Sigmoid colon (tissue), 7 donors: ENCODE measurements around the gene DNAJC6. TPM values are rescaled to one million over a fixed set of nuclear protein-coding genes. Genes with fewer than 3 reads are reported as not detected.

Experiments
- DNase-seq: peaks from one replicate; pipeline ENCODE4 v3.0.0-alpha.2; 2019
- H3K27ac ChIP-seq, 4 donors: fragments of 200-600 bp; sonication (generic); one replicate each; pipeline ENCODE4 v1.5.1; 2016 to 2019; ENCODE audit warnings: mild to moderate bottlenecking in 1 of 4
- H3K27me3 ChIP-seq, 3 donors: fragments of 200-600 bp; sonication (generic); one replicate each; pipeline ENCODE4 v1.5.1; 2019; ENCODE audit warnings: mild to moderate bottlenecking in 1 of 3
- H3K36me3 ChIP-seq, 4 donors: fragments of 200-600 bp; sonication (generic); one replicate each; pipeline ENCODE4 v1.5.1; 2016 to 2019
- H3K4me1 ChIP-seq, 4 donors: fragments of 200-600 bp; sonication (generic); one replicate each; pipeline ENCODE4 v1.5.1; 2017 to 2019
- H3K4me3 ChIP-seq, 4 donors: fragments of 200-600 bp; sonication (generic); one replicate each; pipeline ENCODE4 v1.5.1; 2017 to 2019; ENCODE audit warnings: mild to moderate bottlenecking in 2 of 4, moderate library complexity in 1 of 4
- H3K9me3 ChIP-seq, 4 donors: fragments of 200-600 bp in 3 of 4; sonication (generic) in 3 of 4; one replicate each; pipeline versions ENCODE4 v1.5.1 to v1.6.1; 2013 to 2019
- EP300 ChIP-seq, 4 donors: sonication (generic); formaldehyde crosslinking; IDR thresholded peaks; one replicate each; pipeline ENCODE4 v1.6.1; 2017; ENCODE audit warnings: antibody characterized with exemption in 4 of 4
- POLR2A ChIP-seq, 2 donors: fragments of 450-650 bp; IDR thresholded peaks; one replicate each; pipeline ENCODE4 v1.6.1; 2016; ENCODE audit warnings: antibody characterized with exemption in 2 of 2, mild to moderate bottlenecking in 2 of 2, moderate library complexity in 2 of 2
- POLR2AphosphoS5 ChIP-seq, 4 donors: sonication (generic); formaldehyde crosslinking; IDR thresholded peaks; one replicate each; pipeline ENCODE4 v1.6.1; 2017; ENCODE audit warnings: antibody characterized with exemption in 4 of 4
- WGBS, 2 donors: extraction: QIAGEN DNeasy Blood & Tissue Kit; methylation state at CpG; one replicate each; pipeline ENCODE4 v1.1.7; 2013; 5-methylcytosine and 5-hydroxymethylcytosine counted together
- intact Hi-C: fragments of 100-400 bp; cut with DNase I; formaldehyde crosslinking; loops from one replicate; pipeline ENCODE4 v1.15.1; 2023
- polyA plus RNA-seq, 3 donors: library from polyadenylated mRNA; stranded (reverse); fragments of 200-250 nt; gene quantifications; one replicate each; pipeline ENCODE4 v1.2.3, GENCODE V29; 2013
- total RNA-seq, 4 donors: library from RNA; depleted of rRNA; stranded (reverse); fragments of >200 nt; gene quantifications; one replicate each; pipeline ENCODE4 v1.1.0, GENCODE V29; 2016
- TF ChIP-seq, protein P1 (sequence below), 4 experiments: fragments of 450-650 bp in 3 of 4; fragments of 200-600 bp in 1 of 4; IDR thresholded peaks; one replicate each; pipeline ENCODE4 v1.5.1; 2016 to 2019; ENCODE audit warnings: antibody characterized with exemption in 4 of 4, mild to moderate bottlenecking in 3 of 4, moderate library complexity in 2 of 4
- donor health status: healthy with polysubstance abuse.
- donor health status: Bipolar disorder and iron deficiency.
- donor health status: healthy.

The DNAJC6 gene
- total and polyA plus RNA-seq, 7 donors: 0.23 to 7.1 (median 3.9) TPM

DNA sequence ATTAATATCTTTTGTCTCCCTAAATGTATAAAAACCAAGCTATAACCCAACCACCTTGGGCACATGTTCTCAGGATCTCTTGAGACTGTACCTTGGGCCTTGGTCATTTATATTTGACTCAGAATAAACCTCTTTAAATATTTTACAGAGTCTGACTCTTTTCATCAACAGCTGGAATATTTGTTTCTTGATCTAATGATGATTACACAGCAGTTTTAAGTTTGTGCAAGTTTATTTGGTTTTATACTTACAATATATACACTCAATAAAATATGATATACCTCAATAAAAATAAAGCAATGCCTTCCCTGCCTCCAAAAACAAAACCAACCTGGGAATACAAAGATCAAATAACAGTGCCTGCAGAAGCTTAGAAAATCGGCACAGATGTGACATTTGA lies 133.1 kb downstream of the DNAJC6 start:
- TF ChIP-seq POLR2AphosphoS5 (IDR thresholded peaks at IDR 0.05): no peak
- TF ChIP-seq POLR2A (IDR thresholded peaks at IDR 0.05): no peak
- TF ChIP-seq, protein P1, sequence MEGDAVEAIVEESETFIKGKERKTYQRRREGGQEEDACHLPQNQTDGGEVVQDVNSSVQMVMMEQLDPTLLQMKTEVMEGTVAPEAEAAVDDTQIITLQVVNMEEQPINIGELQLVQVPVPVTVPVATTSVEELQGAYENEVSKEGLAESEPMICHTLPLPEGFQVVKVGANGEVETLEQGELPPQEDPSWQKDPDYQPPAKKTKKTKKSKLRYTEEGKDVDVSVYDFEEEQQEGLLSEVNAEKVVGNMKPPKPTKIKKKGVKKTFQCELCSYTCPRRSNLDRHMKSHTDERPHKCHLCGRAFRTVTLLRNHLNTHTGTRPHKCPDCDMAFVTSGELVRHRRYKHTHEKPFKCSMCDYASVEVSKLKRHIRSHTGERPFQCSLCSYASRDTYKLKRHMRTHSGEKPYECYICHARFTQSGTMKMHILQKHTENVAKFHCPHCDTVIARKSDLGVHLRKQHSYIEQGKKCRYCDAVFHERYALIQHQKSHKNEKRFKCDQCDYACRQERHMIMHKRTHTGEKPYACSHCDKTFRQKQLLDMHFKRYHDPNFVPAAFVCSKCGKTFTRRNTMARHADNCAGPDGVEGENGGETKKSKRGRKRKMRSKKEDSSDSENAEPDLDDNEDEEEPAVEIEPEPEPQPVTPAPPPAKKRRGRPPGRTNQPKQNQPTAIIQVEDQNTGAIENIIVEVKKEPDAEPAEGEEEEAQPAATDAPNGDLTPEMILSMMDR (IDR thresholded peaks at IDR 0.05): no peak
- no peak for TF ChIP-seq EP300 (IDR thresholded peaks at IDR 0.05)
- Histone ChIP-seq H3K9me3 (no peaks in the 10 kb centered on the region), H3K27ac (no peak overlapping the region), H3K4me3 (no peak overlapping the region), H3K36me3 (no peaks in the 10 kb centered on the region), H3K4me1 (no peaks in the 10 kb centered on the region), H3K27me3 (no peaks in the 10 kb centered on the region)
- WGBS, 2 donors: 85 to 90% methylated on average over 1 of the region's 1 CpG
- intact Hi-C loops: no loop called here
- no peak for DNase-seq

DNA sequence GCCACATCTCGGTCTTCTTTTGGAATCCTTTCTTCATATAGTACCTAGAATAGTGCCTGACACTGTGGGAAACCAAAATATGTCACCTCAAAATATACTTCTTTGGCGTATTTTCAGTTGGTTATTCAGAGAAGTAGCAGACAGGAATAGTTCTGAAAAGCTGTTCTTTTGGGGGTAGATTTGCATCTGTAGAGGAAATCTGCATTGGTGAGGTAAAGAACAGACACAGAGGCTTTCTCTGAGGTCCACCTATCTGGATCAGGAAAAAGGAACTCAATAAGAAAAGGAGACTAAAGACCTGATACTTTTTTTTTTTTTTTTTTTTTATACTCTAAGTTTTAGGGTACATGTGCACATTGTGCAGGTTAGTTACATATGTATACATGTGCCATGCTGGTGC lies 134.3 kb downstream of the DNAJC6 start:
- no peaks in the 10 kb centered on the region for H3K36me3 ChIP-seq
- no peak overlapping the region for H3K27ac ChIP-seq
- intact Hi-C loops: no loop called here
- H3K27me3 ChIP-seq: no peaks in the 10 kb centered on the region
- H3K4me1 ChIP-seq: no peaks in the 10 kb centered on the region
- no peaks in the 10 kb centered on the region for H3K9me3 ChIP-seq
- H3K4me3 ChIP-seq: no peak overlapping the region
- 86 to 92% methylated on average over 2 of the region's 2 CpGs for WGBS, 2 donors
- DNase-seq: no peak
- TF ChIP-seq EP300 (IDR thresholded peaks at IDR 0.05) (no peak), POLR2A (IDR thresholded peaks at IDR 0.05) (no peak)
- TF ChIP-seq, protein P1 (IDR thresholded peaks at IDR 0.05): no peak

DNA sequence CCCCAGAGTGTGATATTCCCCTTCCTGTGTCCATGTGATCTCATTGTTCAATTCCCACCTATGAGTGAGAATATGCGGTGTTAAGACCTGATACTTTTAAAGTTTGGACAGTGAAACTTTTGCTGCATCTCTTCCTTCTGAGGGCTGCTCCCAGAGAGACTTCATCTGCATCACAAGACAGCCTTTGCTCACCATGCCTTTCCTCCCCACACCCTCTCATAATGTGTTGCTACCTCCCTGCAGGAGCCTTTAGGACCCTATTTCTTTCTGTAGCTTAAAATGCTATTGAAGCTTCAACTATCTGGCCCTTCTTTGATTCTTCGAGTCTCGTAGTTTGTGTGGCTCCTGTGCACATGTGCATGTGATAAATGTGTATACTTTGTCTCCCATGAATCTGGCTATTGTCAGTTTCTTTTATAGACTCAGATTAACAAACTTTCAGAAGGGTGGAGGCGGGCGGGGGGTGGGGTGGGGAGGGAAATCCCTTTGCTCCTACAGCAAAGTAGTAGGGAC lies 134.8 kb downstream of the DNAJC6 start:
- Histone ChIP-seq H3K4me3 (no peak overlapping the region), H3K27ac (no peak overlapping the region), H3K27me3 (no peaks in the 10 kb centered on the region), H3K9me3 (no peaks in the 10 kb centered on the region), H3K4me1 (no peaks in the 10 kb centered on the region), H3K36me3 (no peaks in the 10 kb centered on the region)
- no peak for DNase-seq
- WGBS, 2 donors: 49 to 70% methylated on average over 4 to 5 of the region's 5 CpGs
- no peak for TF ChIP-seq EP300 (IDR thresholded peaks at IDR 0.05)
- TF ChIP-seq, protein P1 (IDR thresholded peaks at IDR 0.05): no peak
- no peak for TF ChIP-seq POLR2A (IDR thresholded peaks at IDR 0.05)
- no peak for TF ChIP-seq POLR2AphosphoS5 (IDR thresholded peaks at IDR 0.05)
- intact Hi-C loops: no loop called here

DNA sequence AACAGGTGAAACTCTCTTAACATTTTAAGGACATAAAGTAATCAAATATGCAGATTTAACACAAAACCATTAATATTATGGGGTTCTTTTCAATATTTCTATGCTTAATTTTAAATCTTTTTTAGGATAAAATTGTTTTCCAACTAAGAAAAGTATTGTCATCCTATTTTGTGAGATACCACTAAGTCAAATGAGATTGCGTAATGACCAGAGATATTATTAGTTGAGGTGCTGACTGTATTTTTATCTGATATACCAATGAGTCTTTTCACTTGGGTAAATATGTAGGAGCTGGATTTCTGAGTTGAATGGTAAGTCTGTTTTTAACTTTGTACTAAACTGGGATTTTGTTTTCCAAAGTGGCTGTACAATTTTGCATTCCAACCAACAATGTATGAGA lies 136.5 kb downstream of the DNAJC6 start:
- WGBS, 2 donors: 98 to 99% methylated on average over 1 of the region's 1 CpG
- intact Hi-C loops: no loop called here
- no peak for DNase-seq

More for the DNA sequence above, 136.5 kb downstream of the DNAJC6 start:
- Histone ChIP-seq H3K27me3 (no peaks in the 10 kb centered on the region), H3K9me3 (no peaks in the 10 kb centered on the region), H3K27ac (no peak overlapping the region), H3K4me3 (no peak overlapping the region), H3K4me1 (no peaks in the 10 kb centered on the region), H3K36me3 (no peaks in the 10 kb centered on the region)
- no peak for TF ChIP-seq EP300 (IDR thresholded peaks at IDR 0.05)
- TF ChIP-seq, protein P1 (IDR thresholded peaks at IDR 0.05): no peak
- TF ChIP-seq POLR2A (IDR thresholded peaks at IDR 0.05): no peak
- no peak for TF ChIP-seq POLR2AphosphoS5 (IDR thresholded peaks at IDR 0.05)
